Loucy (cell line): ENCODE data around the gene L3MBTL4.

Source experiments
- H2AFZ ChIP-seq: fragments of 200-600 bp; sonication (generic); 2 replicates; pipeline ENCODE4 v1.6.0; 2016; ENCODE audit warnings: antibody characterized with exemption, mild to moderate bottlenecking, low read length, moderate library complexity
- H3F3A ChIP-seq: fragments of 200-600 bp; 2 replicates; pipeline ENCODE4 v1.6.0; 2016; ENCODE audit warnings: antibody characterized with exemption, low read depth, mild to moderate bottlenecking
- H3K27me3 ChIP-seq: fragments of 200-600 bp; sonication (generic); 2 replicates; pipeline ENCODE4 v1.6.1; 2014; ENCODE audit warnings: low read length, mild to moderate bottlenecking; ENCODE audit not compliant: insufficient read depth, poor library complexity, severe bottlenecking
- H3K36me3 ChIP-seq: fragments of 200-600 bp; sonication (generic); 2 replicates; pipeline ENCODE4 v1.6.1; 2016; ENCODE audit warnings: low read length; ENCODE audit not compliant: insufficient read depth
- H3K4me1 ChIP-seq: fragments of 200-600 bp; sonication (generic); 2 replicates; pipeline ENCODE4 v1.5.1; 2014; ENCODE audit warnings: low read length, mild to moderate bottlenecking; ENCODE audit not compliant: insufficient read depth, poor library complexity, severe bottlenecking
- H3K4me2 ChIP-seq: fragments of 200-600 bp; sonication (generic); 2 replicates; pipeline ENCODE4 v1.6.0; 2014; ENCODE audit warnings: antibody characterized with exemption, low read length, low read depth, mild to moderate bottlenecking; ENCODE audit not compliant: poor library complexity, severe bottlenecking
- H3K4me3 ChIP-seq: fragments of 200-600 bp; sonication (generic); 2 replicates; pipeline ENCODE4 v1.5.1; 2014; ENCODE audit warnings: low read length, mild to moderate bottlenecking, mixed read lengths; ENCODE audit not compliant: poor library complexity, severe bottlenecking
- H3K79me2 ChIP-seq: fragments of 200-600 bp; sonication (generic); 2 replicates; pipeline ENCODE4 v1.6.1; 2014; ENCODE audit warnings: low read length; ENCODE audit not compliant: insufficient read depth
- H3K9ac ChIP-seq: fragments of 200-600 bp; sonication (generic); 2 replicates; pipeline ENCODE4 v1.6.0; 2014; ENCODE audit warnings: mild to moderate bottlenecking, low read depth, low read length, moderate library complexity; ENCODE audit not compliant: poor library complexity, severe bottlenecking
- H3K9me2 ChIP-seq: fragments of 200-600 bp; sonication (generic); replicated peaks from 2 replicates; pipeline ENCODE4 v1.6.1; 2016; ENCODE audit warnings: low read depth, low read length, mixed read lengths
- H3K9me3 ChIP-seq: fragments of 200-600 bp; sonication (generic); 2 replicates; pipeline ENCODE4 v1.6.1; 2014; ENCODE audit warnings: mild to moderate bottlenecking, antibody characterized with exemption, low read length, low read depth; ENCODE audit not compliant: insufficient read depth
- H4K20me1 ChIP-seq: fragments of 200-600 bp; sonication (generic); 2 replicates; pipeline ENCODE4 v1.6.0; 2014; ENCODE audit warnings: antibody characterized with exemption, low read length, mild to moderate bottlenecking; ENCODE audit not compliant: insufficient read depth, poor library complexity, severe bottlenecking
- EZH2phosphoT487 ChIP-seq: fragments of 200-600 bp; IDR thresholded peaks from 2 replicates; pipeline ENCODE4 v1.6.1; 2018; ENCODE audit warnings: antibody characterized with exemption, mild to moderate bottlenecking, moderate library complexity, borderline replicate concordance
- TF ChIP-seq, protein P1 (sequence below): fragments of 200-600 bp; sonication (generic); conservative IDR thresholded peaks from 2 replicates; pipeline ENCODE4 v1.5.1; 2014; ENCODE audit warnings: mild to moderate bottlenecking, antibody characterized with exemption, low read length

The L3MBTL4 gene

DNA sequence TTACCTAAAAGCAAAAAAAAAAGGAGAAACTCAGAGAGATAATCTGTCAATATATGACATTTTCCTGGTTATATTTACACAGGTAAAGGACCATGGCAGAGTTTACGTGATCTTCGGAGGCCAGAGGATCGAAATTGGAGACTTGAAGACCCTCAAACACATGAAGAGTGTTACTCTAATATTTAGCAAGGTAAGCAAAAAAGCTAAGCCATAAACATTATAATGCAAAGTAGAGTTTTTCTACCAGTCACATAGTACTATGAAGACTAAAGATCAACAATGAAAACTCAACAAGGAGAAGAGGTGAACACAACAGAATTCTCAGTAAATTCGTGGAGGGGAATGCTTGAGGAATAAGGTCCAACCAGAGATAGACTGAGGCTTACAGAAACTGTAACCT lies 78.5 kb downstream of the L3MBTL4 start:
- Histone ChIP-seq H3K9ac (no peak overlapping the region), H3K27me3 (no peaks in the 10 kb centered on the region), H3K4me1 (no peaks in the 10 kb centered on the region), H2AFZ (no peak overlapping the region), H4K20me1 (no peaks in the 10 kb centered on the region), H3K9me3 (no peaks in the 10 kb centered on the region), H3K9me2 (no peaks in the 10 kb centered on the region), H3K36me3 (no peaks in the 10 kb centered on the region), H3F3A (no peaks in the 10 kb centered on the region), H3K4me2 (no peak overlapping the region), H3K4me3 (no peak overlapping the region), H3K79me2 (no peaks in the 10 kb centered on the region)
- TF ChIP-seq, protein P1, sequence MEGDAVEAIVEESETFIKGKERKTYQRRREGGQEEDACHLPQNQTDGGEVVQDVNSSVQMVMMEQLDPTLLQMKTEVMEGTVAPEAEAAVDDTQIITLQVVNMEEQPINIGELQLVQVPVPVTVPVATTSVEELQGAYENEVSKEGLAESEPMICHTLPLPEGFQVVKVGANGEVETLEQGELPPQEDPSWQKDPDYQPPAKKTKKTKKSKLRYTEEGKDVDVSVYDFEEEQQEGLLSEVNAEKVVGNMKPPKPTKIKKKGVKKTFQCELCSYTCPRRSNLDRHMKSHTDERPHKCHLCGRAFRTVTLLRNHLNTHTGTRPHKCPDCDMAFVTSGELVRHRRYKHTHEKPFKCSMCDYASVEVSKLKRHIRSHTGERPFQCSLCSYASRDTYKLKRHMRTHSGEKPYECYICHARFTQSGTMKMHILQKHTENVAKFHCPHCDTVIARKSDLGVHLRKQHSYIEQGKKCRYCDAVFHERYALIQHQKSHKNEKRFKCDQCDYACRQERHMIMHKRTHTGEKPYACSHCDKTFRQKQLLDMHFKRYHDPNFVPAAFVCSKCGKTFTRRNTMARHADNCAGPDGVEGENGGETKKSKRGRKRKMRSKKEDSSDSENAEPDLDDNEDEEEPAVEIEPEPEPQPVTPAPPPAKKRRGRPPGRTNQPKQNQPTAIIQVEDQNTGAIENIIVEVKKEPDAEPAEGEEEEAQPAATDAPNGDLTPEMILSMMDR: no peak
- TF ChIP-seq EZH2phosphoT487: no peak

DNA sequence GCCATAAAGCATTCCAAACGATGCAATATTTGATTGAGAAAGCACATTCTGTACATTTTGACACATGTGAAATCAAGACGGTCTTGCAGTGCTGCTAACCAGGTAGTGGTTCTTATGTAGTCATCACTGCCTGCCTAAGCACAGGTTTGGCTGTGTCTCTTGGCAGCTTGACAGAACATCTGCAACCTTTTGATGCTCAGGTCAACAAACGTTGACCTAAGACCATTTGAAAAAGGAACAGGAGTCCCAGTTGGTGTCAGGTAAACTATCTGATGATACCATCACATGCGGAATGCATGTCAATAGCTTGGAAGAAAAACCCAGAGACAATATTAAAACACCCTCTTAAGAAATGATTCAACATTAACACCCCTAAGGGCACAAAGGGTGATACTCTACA lies 80.7 kb downstream of the L3MBTL4 start:
- Histone ChIP-seq H4K20me1 (no peaks in the 10 kb centered on the region), H3K4me1 (no peaks in the 10 kb centered on the region), H3K9me3 (no peaks in the 10 kb centered on the region), H3K9me2 (no peaks in the 10 kb centered on the region), H3K79me2 (no peaks in the 10 kb centered on the region), H3K27me3 (no peaks in the 10 kb centered on the region), H3F3A (no peaks in the 10 kb centered on the region), H3K4me2 (no peak overlapping the region), H2AFZ (no peak overlapping the region), H3K9ac (no peak overlapping the region), H3K36me3 (no peaks in the 10 kb centered on the region), H3K4me3 (no peak overlapping the region)
- TF ChIP-seq, protein P1: no peak
- no peak for TF ChIP-seq EZH2phosphoT487

GRCh38 chr18:6331872-6332271 lies 82.8 kb downstream of the L3MBTL4 start:
- Histone ChIP-seq H3K9me2 (no peaks in the 10 kb centered on the region), H3K9me3 (no peaks in the 10 kb centered on the region), H3K4me1 (no peaks in the 10 kb centered on the region), H2AFZ (no peak overlapping the region), H4K20me1 (no peaks in the 10 kb centered on the region), H3F3A (no peaks in the 10 kb centered on the region), H3K4me3 (no peak overlapping the region), H3K36me3 (no peaks in the 10 kb centered on the region), H3K79me2 (no peaks in the 10 kb centered on the region), H3K4me2 (no peak overlapping the region), H3K27me3 (no peaks in the 10 kb centered on the region), H3K9ac (no peak overlapping the region)
- TF ChIP-seq, protein P1: no peak
- TF ChIP-seq EZH2phosphoT487: no peak
